DOHH2 (cell line): ENCODE data around the gene SMARCD1.

Experiments used
- H3F3A ChIP-seq: fragments of 200-600 bp; sonication (generic), shearing (Covaris generic); 2 replicates; pipeline ENCODE4 v1.6.0; 2016; ENCODE audit warnings: antibody characterized with exemption, mild to moderate bottlenecking; ENCODE audit not compliant: control insufficient read depth, insufficient read depth
- H3K27ac ChIP-seq: fragments of 200-600 bp; sonication (generic); 2 replicates; pipeline ENCODE4 v1.5.1; 2014; ENCODE audit warnings: low read depth, mild to moderate bottlenecking, low read length, moderate library complexity
- H3K27me3 ChIP-seq: fragments of 200-600 bp; sonication (generic); 2 replicates; pipeline ENCODE4 v1.6.1; 2014; ENCODE audit warnings: mild to moderate bottlenecking, low read length, mixed read lengths; ENCODE audit not compliant: control insufficient read depth
- H3K36me3 ChIP-seq: fragments of 200-600 bp; sonication (generic); 2 replicates; pipeline ENCODE4 v1.6.1; 2014; ENCODE audit warnings: mild to moderate bottlenecking, low read length, moderate library complexity, mixed read lengths; ENCODE audit not compliant: control insufficient read depth
- H3K4me1 ChIP-seq: fragments of 200-600 bp; sonication (generic); 2 replicates; pipeline ENCODE4 v1.6.1; 2014; ENCODE audit warnings: mild to moderate bottlenecking, low read length, mixed read lengths; ENCODE audit not compliant: control insufficient read depth
- H3K4me2 ChIP-seq: fragments of 200-600 bp; sonication (generic); 2 replicates; pipeline ENCODE4 v1.6.0; 2014; ENCODE audit warnings: mild to moderate bottlenecking, low read length, moderate library complexity
- H3K4me3 ChIP-seq: fragments of 200-600 bp; sonication (generic); 2 replicates; pipeline ENCODE4 v1.5.1; 2014; ENCODE audit warnings: mild to moderate bottlenecking, low read length, mixed read lengths
- H3K79me2 ChIP-seq: fragments of 200-600 bp; sonication (generic); 2 replicates; pipeline ENCODE4 v1.6.1; 2014; ENCODE audit warnings: mild to moderate bottlenecking, low read length, mixed read lengths; ENCODE audit not compliant: control insufficient read depth
- H3K9me2 ChIP-seq: fragments of 200-600 bp; sonication (generic); replicated peaks from 2 replicates; pipeline ENCODE4 v1.6.1; 2014; ENCODE audit warnings: mild to moderate bottlenecking, low read length, mixed read lengths; ENCODE audit not compliant: control insufficient read depth
- H3K9me3 ChIP-seq: fragments of 200-600 bp; sonication (generic); 2 replicates; pipeline ENCODE4 v1.6.1; 2014; ENCODE audit warnings: antibody characterized with exemption, low read length, mixed read lengths; ENCODE audit not compliant: control insufficient read depth, insufficient read depth
- H4K20me1 ChIP-seq: fragments of 200-600 bp; sonication (generic); 2 replicates; pipeline ENCODE4 v1.6.0; 2014; ENCODE audit warnings: low read depth, mild to moderate bottlenecking, antibody characterized with exemption, low read length, moderate library complexity; ENCODE audit not compliant: control insufficient read depth, insufficient read depth
- CTCF ChIP-seq: fragments of 200-600 bp; sonication (generic); IDR thresholded peaks from one replicate; pipeline ENCODE4 v1.5.1; 2014; ENCODE audit warnings: antibody characterized with exemption, mild to moderate bottlenecking, low read depth, low read length; ENCODE audit not compliant: poor library complexity, severe bottlenecking
- EZH2phosphoT487 ChIP-seq: fragments of 200-600 bp; sonication (generic); IDR thresholded peaks from 2 replicates; pipeline ENCODE4 v1.6.1; 2017; ENCODE audit warnings: borderline replicate concordance, mild to moderate bottlenecking, antibody characterized with exemption, low read length, moderate library complexity, mixed read lengths

Gene SMARCD1

DNA sequence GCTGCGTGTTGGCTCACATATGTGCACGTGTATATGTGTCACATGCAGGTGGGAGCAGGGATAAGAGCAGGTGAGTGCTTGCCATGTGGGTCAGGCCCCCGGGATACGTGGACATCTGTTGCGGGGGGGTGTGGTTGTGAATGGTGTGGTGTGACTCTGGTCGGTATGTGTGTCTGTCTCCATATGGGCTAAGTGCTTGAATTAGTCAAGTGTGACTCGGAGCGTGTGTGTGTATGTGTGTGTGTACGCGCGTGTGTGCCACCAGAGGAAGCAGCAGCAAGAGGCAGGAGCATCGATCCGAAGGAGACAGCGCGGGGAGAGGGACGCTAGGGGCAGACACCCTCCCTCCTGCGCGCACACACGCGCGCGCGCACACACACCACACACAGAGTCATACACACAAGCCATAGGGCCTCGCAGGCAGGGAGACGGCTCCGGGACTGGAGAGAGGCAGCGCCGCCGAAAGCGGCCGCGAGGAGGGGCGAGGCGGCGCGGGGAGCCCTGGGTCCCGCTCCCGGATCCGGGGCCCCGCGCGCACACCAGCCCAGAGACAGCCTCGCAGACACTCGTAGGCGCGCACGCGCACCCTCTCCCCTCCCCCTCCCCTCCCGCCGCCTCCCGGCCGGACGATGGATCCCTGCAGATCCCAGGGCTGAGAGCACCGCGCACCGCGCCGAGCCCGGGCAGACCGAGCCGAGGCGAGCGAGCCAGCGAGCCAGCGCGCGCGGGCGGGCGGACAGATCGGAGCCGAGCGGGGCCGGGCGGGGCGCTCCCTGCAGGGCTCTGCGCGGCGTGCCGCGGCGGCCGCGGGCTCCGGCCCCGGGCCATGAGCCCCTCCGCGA is 27.9 kb upstream of the SMARCD1 start, which contains the start of gene ASIC1:
TSS of gene ASIC1 (plus strand) at position 597 of the 842 bp plus-strand sequence. CDS start 1,171 bp downstream, outside the sequence.
- peak within 1 kb of the TSS; percentile 70 for H3K4me3 ChIP-seq
- H3F3A ChIP-seq, result no peaks in the 10 kb centered on the region
- peak; percentile 78; the same call in 1 of the 2 replicates for TF ChIP-seq EZH2phosphoT487
- no peak for TF ChIP-seq CTCF
- peaks cover 68% of the 10 kb centered on the region for H3K27me3 ChIP-seq
- no peaks in the 10 kb centered on the region for H3K79me2 ChIP-seq
- H4K20me1 ChIP-seq, result 0 out of 2 replicates have a peak, but pooled peaks cover 4% of the 10 kb centered on the region
- H3K4me2 ChIP-seq, result peak within 1 kb of the TSS; percentile 71
- peaks cover 36% of the 10 kb centered on the region for H3K4me1 ChIP-seq
- no peaks in the 10 kb centered on the region for H3K9me2 ChIP-seq
- H3K27ac ChIP-seq, result no peak within 1 kb of the TSS
- H3K9me3 ChIP-seq, result no peaks in the 10 kb centered on the region
- H3K36me3 ChIP-seq, result no peaks in the 10 kb centered on the region

DNA sequence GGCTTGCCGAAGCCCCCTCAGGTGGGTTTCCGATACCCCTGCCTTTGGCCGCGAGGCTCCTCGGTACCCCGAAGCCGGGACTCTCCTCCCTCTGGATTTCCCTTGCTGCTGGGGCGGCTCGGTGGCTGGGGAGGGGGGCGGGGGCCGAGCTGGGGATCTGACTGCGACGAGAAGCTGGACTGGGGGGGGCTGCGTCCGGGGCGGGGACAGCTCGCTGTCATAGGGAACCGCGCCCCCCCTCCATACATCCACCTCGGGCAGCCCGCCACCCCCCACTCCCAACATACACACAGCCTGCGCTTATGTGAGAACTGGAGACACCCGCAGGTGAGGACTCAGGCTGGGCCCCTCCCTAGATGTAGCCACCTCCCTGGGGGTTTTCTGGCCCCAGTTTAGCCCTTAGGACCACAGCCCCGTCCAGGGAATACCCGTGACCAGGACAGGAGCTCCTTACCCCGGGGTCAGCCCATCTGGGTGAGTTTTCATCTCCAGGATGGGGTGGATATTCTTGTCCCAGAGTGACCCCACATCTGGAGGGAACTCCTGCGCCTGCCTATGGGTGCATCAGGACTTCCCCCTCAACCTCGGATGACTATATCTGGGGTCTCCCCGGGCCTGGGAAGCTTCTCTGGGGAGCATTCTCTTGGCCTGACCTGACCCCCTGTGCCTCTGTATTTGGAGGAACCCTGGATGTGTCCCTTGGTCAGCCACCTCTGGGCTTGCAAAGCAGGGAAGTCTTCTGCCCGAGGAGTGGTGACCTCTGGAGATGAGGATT is 27.1 kb upstream of the SMARCD1 start:
- Histone ChIP-seq H3K4me3 (peak overlapping the region; percentile 70), H3K9me3 (no peaks in the 10 kb centered on the region), H3K9me2 (no peaks in the 10 kb centered on the region), H3K27ac (no peak overlapping the region), H3K4me2 (peak overlapping the region; percentile 71; the same call in 1 of the 2 replicates), H3K36me3 (no peaks in the 10 kb centered on the region), H3F3A (no peaks in the 10 kb centered on the region), H3K27me3 (peaks cover 64% of the 10 kb centered on the region), H3K4me1 (peaks cover 36% of the 10 kb centered on the region), H3K79me2 (no peaks in the 10 kb centered on the region), H4K20me1 (0 out of 2 replicates have a peak, but pooled peaks cover 4% of the 10 kb centered on the region)
- no peak for TF ChIP-seq CTCF
- TF ChIP-seq EZH2phosphoT487, result no peak

GRCh38 chr12:50058743-50059312 is 26.3 kb upstream of the SMARCD1 start:
- Histone ChIP-seq H3K9me2 (no peaks in the 10 kb centered on the region), H3K27me3 (peaks cover 60% of the 10 kb centered on the region)

More at GRCh38 chr12:50058743-50059312, 26.3 kb upstream of the SMARCD1 start:
- Histone ChIP-seq H3K4me3 (no peak overlapping the region), H3K36me3 (no peaks in the 10 kb centered on the region), H3K79me2 (no peaks in the 10 kb centered on the region), H3F3A (no peaks in the 10 kb centered on the region), H3K27ac (no peak overlapping the region), H3K4me1 (peaks cover 36% of the 10 kb centered on the region), H3K4me2 (no peak overlapping the region), H3K9me3 (no peaks in the 10 kb centered on the region), H4K20me1 (0 out of 2 replicates have a peak, but pooled peaks cover 4% of the 10 kb centered on the region)
- no peak for TF ChIP-seq CTCF
- TF ChIP-seq EZH2phosphoT487, result no peak
